Adrenal gland (tissue), 5 donors: ENCODE data around the gene BRMS1.
"Not testable (repeated sequence)": the region's sequence is repeated elsewhere in the genome, so short reads cannot be mapped to it uniquely, and the experiment has no call there.

Experiments used
- POLR2A ChIP-seq, 2 donors: fragments of 450-650 bp; IDR thresholded peaks; one replicate each; pipeline ENCODE4 v1.6.1; 2017; ENCODE audit warnings: antibody characterized with exemption in 2 of 2, mild to moderate bottlenecking in 2 of 2, moderate library complexity in 1 of 2
- TF ChIP-seq, protein P1 (sequence below), 6 experiments: fragments of 450-650 bp in 4 of 6; fragments of 200-600 bp in 2 of 6; sonication (generic) in 1 of 6; IDR thresholded peaks; 1 replicate in 5 of 6; 2 replicates in 1 of 6; pipeline versions ENCODE4 v1.5.1 to v1.8.0; 2016 to 2021; ENCODE audit warnings: antibody characterized with exemption in 6 of 6, mild to moderate bottlenecking in 2 of 6, moderate library complexity in 1 of 6
- donor health status: DM: no; HTN: no; CAD: no.

- TF ChIP-seq, protein P1, sequence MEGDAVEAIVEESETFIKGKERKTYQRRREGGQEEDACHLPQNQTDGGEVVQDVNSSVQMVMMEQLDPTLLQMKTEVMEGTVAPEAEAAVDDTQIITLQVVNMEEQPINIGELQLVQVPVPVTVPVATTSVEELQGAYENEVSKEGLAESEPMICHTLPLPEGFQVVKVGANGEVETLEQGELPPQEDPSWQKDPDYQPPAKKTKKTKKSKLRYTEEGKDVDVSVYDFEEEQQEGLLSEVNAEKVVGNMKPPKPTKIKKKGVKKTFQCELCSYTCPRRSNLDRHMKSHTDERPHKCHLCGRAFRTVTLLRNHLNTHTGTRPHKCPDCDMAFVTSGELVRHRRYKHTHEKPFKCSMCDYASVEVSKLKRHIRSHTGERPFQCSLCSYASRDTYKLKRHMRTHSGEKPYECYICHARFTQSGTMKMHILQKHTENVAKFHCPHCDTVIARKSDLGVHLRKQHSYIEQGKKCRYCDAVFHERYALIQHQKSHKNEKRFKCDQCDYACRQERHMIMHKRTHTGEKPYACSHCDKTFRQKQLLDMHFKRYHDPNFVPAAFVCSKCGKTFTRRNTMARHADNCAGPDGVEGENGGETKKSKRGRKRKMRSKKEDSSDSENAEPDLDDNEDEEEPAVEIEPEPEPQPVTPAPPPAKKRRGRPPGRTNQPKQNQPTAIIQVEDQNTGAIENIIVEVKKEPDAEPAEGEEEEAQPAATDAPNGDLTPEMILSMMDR (IDR thresholded peaks at IDR 0.05), result not testable (repeated sequence)
- TF ChIP-seq POLR2A (IDR thresholded peaks at IDR 0.05), result not testable (repeated sequence)
These were observed 35.4 kb upstream of the BRMS1 start for GRCh38 chr11:66380264-66380663.
